HEK293 (cell line): Measurements from ENCODE around the gene DDX39A.

Experiments
- CTCF ChIA-PET: fragments of 350-600 bp; formaldehyde crosslinking; extraction: SDS; loops from one replicate; lab custom pipeline; 2021; ENCODE audit warnings: antibody characterized with exemption; lab: Yijun Ruan, JAX
- POLR2A ChIA-PET: fragments of 300-600 bp; formaldehyde crosslinking; extraction: SDS; loops from one replicate; lab custom pipeline; 2020; ENCODE audit warnings: antibody characterized with exemption, inconsistent platforms; lab: Yijun Ruan, JAX
- H3K27ac ChIP-seq: fragments of 200-500 bp; sonication (Bioruptor generic); 2 replicates; pipeline ENCODE4 v1.5.1; 2014; ENCODE audit warnings: low read depth, low read length, control low read depth, inconsistent platforms; ENCODE audit errors: extremely low read depth
- H3K36me3 ChIP-seq, 2 experiments: fragments of 200-500 bp in 1 of 2; sonication (Bioruptor generic) in 1 of 2; 1 replicate in 1 of 2; 2 replicates in 1 of 2; pipeline ENCODE4 v1.5.1; 2014 to 2017; ENCODE audit warnings: inconsistent platforms in 2 of 2, low read length in 2 of 2; ENCODE audit not compliant: control insufficient read depth in 2 of 2, insufficient read depth in 1 of 2
- H3K4me1 ChIP-seq: fragments of 200-500 bp; sonication (Bioruptor generic); 2 replicates; pipeline ENCODE4 v1.5.1; 2014; ENCODE audit warnings: mild to moderate bottlenecking, low read length, inconsistent platforms; ENCODE audit not compliant: control insufficient read depth, insufficient read depth
- H3K4me3 ChIP-seq: 2 replicates; pipeline ENCODE4 v1.5.1; 2011; ENCODE audit warnings: low read depth, mild to moderate bottlenecking, control low read depth, low read length, moderate library complexity
- H3K9me3 ChIP-seq: fragments of 200-500 bp; sonication (Bioruptor generic); 2 replicates; pipeline ENCODE4 v1.5.1; 2014; ENCODE audit warnings: low read depth, low read length, inconsistent platforms; ENCODE audit not compliant: control insufficient read depth, insufficient read depth
- AEBP2 ChIP-seq: fragments of 450-650 bp; formaldehyde crosslinking; IDR thresholded peaks from 2 replicates; pipeline ENCODE4 v1.5.1; 2016; ENCODE audit warnings: missing biosample characterization, missing genetic modification characterization, borderline replicate concordance
- SP2 ChIP-seq: fragments of 450-650 bp; formaldehyde crosslinking; IDR thresholded peaks from 2 replicates; pipeline ENCODE4 v1.5.1; 2016; ENCODE audit warnings: missing biosample characterization, missing genetic modification characterization
- ZBTB44 ChIP-seq: fragments of 450-650 bp; IDR thresholded peaks from 2 replicates; pipeline ENCODE4 v1.5.1; 2018; ENCODE audit warnings: missing biosample characterization, mild to moderate bottlenecking, missing genetic modification characterization
- ZEB2 ChIP-seq: fragments of 450-650 bp; formaldehyde crosslinking; IDR thresholded peaks from 2 replicates; pipeline ENCODE4 v1.5.1; 2016; ENCODE audit warnings: missing biosample characterization, missing genetic modification characterization
- ZNF121 ChIP-seq: fragments of 450-650 bp; formaldehyde crosslinking; IDR thresholded peaks from 2 replicates; pipeline ENCODE4 v1.5.1; 2016; ENCODE audit warnings: missing biosample characterization, missing genetic modification characterization
- ZNF146 ChIP-seq: fragments of 450-650 bp; formaldehyde crosslinking; IDR thresholded peaks from 2 replicates; pipeline ENCODE4 v1.5.1; 2016; ENCODE audit warnings: missing biosample characterization, missing genetic modification characterization
- ZNF26 ChIP-seq: fragments of 450-650 bp; formaldehyde crosslinking; IDR thresholded peaks from 2 replicates; pipeline ENCODE4 v1.5.1; 2016; ENCODE audit warnings: missing biosample characterization, missing genetic modification characterization
- ZNF426 ChIP-seq: fragments of 450-650 bp; formaldehyde crosslinking; IDR thresholded peaks from 2 replicates; pipeline ENCODE4 v1.5.1; 2017; ENCODE audit warnings: missing biosample characterization, missing genetic modification characterization, mild to moderate bottlenecking, inconsistent platforms, moderate library complexity
- ZNF473 ChIP-seq: fragments of 450-650 bp; formaldehyde crosslinking; IDR thresholded peaks from 2 replicates; pipeline ENCODE4 v1.5.1; 2017; ENCODE audit warnings: missing biosample characterization, missing genetic modification characterization
- ZNF639 ChIP-seq: fragments of 450-650 bp; formaldehyde crosslinking; IDR thresholded peaks from 2 replicates; pipeline ENCODE4 v1.5.1; 2016; ENCODE audit warnings: missing biosample characterization, missing genetic modification characterization
- ZNF704 ChIP-seq: fragments of 450-650 bp; formaldehyde crosslinking; IDR thresholded peaks from 2 replicates; pipeline ENCODE4 v1.5.1; 2016; ENCODE audit warnings: missing biosample characterization, missing genetic modification characterization
- ZNF843 ChIP-seq: fragments of 450-650 bp; formaldehyde crosslinking; IDR thresholded peaks from 2 replicates; pipeline ENCODE4 v1.5.1; 2016; ENCODE audit warnings: missing biosample characterization, missing genetic modification characterization

DDX39A gene

GRCh38 chr19:14369399-14370168 is 49.6 kb downstream of the DDX39A start:
- POLR2A ChIA-PET = interaction anchor here (0.6 kb wide), 1 partner anchor 10 kb away, joined by 3 read pairs; no protein-coding TSS in a partner anchor
- TF ChIP-seq ZEB2 = no peak
- 0 out of 2 replicates have a peak, but pooled peaks have one; percentile 29 for TF ChIP-seq ZNF121 (tag by site-specific recombination)
- TF ChIP-seq ZNF704 = no peak
- Histone ChIP-seq H3K9me3 (no peaks in the 10 kb centered on the region), H3K4me3 (no peak overlapping the region), H3K27ac (no peak overlapping the region), H3K4me1 (peaks cover 3% of the 10 kb centered on the region; the same call in 1 of the 2 replicates), H3K36me3 (no peaks in the 10 kb centered on the region)
- CTCF ChIA-PET = interaction anchor here (1.0 to 1.3 kb wide), 2 partner anchors 12 to 21 kb away, joined by 3 to 4 read pairs; partner anchors contain the start of gene ADGRE5

GRCh38 chr19:14368011-14368513 is 51.1 kb downstream of the DDX39A start:
- TF ChIP-seq ZNF146 (tag by site-specific recombination) = peak; percentile 85
- peak; percentile 70; the same call in 1 of the 2 replicates for TF ChIP-seq ZNF121 (tag by site-specific recombination)
- TF ChIP-seq ZNF843 (tag by site-specific recombination) = no peak
- TF ChIP-seq, all 188 proteins: peak for 2
- H3K27ac ChIP-seq = no peak overlapping the region
- no peaks in the 10 kb centered on the region for H3K36me3 ChIP-seq
- H3K4me3 ChIP-seq = no peak overlapping the region
- CTCF ChIA-PET = interaction anchor here (0.6 kb wide), 1 partner anchor 137 kb away, joined by 3 read pairs; no protein-coding TSS in a partner anchor
- peaks cover 3% of the 10 kb centered on the region; the same call in 1 of the 2 replicates for H3K4me1 ChIP-seq
- POLR2A ChIA-PET = no interaction called here
- no peaks in the 10 kb centered on the region for H3K9me3 ChIP-seq

- no peak for TF ChIP-seq AEBP2 (tag by site-specific recombination)
- no peak for TF ChIP-seq ZNF639 (tag by site-specific recombination)
- no peak for TF ChIP-seq ZNF426 (tag by site-specific recombination)
- TF ChIP-seq ZNF473 = no peak
- no peak for TF ChIP-seq SP2 (tag by site-specific recombination)
- no peak for TF ChIP-seq ZNF26 (tag by site-specific recombination)
- no peak for TF ChIP-seq ZBTB44
- Histone ChIP-seq H3K27ac (no peak overlapping the region), H3K4me1 (peaks cover 3% of the 10 kb centered on the region; the same call in 1 of the 2 replicates), H3K9me3 (no peaks in the 10 kb centered on the region), H3K4me3 (no peak overlapping the region), H3K36me3 (no peaks in the 10 kb centered on the region)
- CTCF ChIA-PET = interaction anchor here (8.3 kb wide), 1 partner anchor 39 kb away, joined by 47 read pairs; no protein-coding TSS in a partner anchor
- POLR2A ChIA-PET = interaction anchor here (0.6 to 1.4 kb wide), 5 partner anchors 14 to 230 kb away, joined by 3 to 8 read pairs (median 5); partner anchors contain the start of genes ADGRE5 and ASF1B
These were observed 52.1 kb downstream of the DDX39A start for GRCh38 chr19:14367016-14367415.
